ENCODE results near the gene HBZ.
"Not testable (repeated sequence)": the region's sequence is repeated elsewhere in the genome, so short reads cannot be mapped to it uniquely, and the experiment has no call there.

Gene HBZ

GRCh38 chr16:140175-140857, 12.1 kb upstream of the HBZ start:
- DNase-seq = no peak

GRCh38 chr16:142405-142967, 10.0 kb upstream of the HBZ start:
- no peak for DNase-seq

- DNase-seq = no peak
These were observed 9.4 kb upstream of the HBZ start for GRCh38 chr16:143047-143446.

GRCh38 chr16:143456-143855, 9.0 kb upstream of the HBZ start:
- DNase-seq = no peak

- no peak for DNase-seq
These were observed 7.6 kb upstream of the HBZ start for GRCh38 chr16:144797-145252.

- no peak for DNase-seq
These were observed 5.8 kb upstream of the HBZ start for GRCh38 chr16:146646-147045.

GRCh38 chr16:149024-149660, 3.3 kb upstream of the HBZ start:
- no peak for DNase-seq

GRCh38 chr16:153129-153521, 681 bp downstream of the HBZ start:
- DNase-seq = not testable (repeated sequence)

GRCh38 chr16:153550-154216, 1.2 kb downstream of the HBZ start:
- not testable (repeated sequence) for DNase-seq

- DNase-seq = no peak
These were observed 2.0 kb downstream of the HBZ start for GRCh38 chr16:154217-155030.

GRCh38 chr16:155031-155398, 2.6 kb downstream of the HBZ start:
- DNase-seq = no peak

GRCh38 chr16:159136-159849, 6.8 kb downstream of the HBZ start:
- no peak for DNase-seq

GRCh38 chr16:160242-160641, 7.8 kb downstream of the HBZ start:
- DNase-seq = not testable (repeated sequence)

- no peak for DNase-seq
These were observed 8.3 kb downstream of the HBZ start for GRCh38 chr16:160691-161190.

- no peak for DNase-seq
These were observed 10.0 kb downstream of the HBZ start for GRCh38 chr16:162271-162991.

- not testable (repeated sequence) for DNase-seq
These were observed 10.7 kb downstream of the HBZ start for GRCh38 chr16:163139-163538.

- DNase-seq = not testable (repeated sequence)
These were observed 11.3 kb downstream of the HBZ start for GRCh38 chr16:163696-164095.

- DNase-seq = not testable (repeated sequence)
These were observed 11.8 kb downstream of the HBZ start for GRCh38 chr16:164134-164823.

- DNase-seq = no peak
These were observed 12.5 kb downstream of the HBZ start for GRCh38 chr16:164827-165538.
